Neural crest cell (in vitro differentiated cells): ENCODE results near the gene GRAMD4. TPM values are rescaled to one million over a fixed set of nuclear protein-coding genes. Genes with fewer than 3 reads are reported as not detected.

Source experiments
- DNase-seq: peaks from one replicate; pipeline ENCODE4 v3.0.0; 2021; ENCODE audit warnings: low read depth, mixed read lengths, low spot score
- H3K27ac Mint-ChIP-seq: one replicate; pipeline ENCODE4 v1.8.0; 2021; ENCODE audit warnings: mild to moderate bottlenecking, mixed read lengths; ENCODE audit not compliant: unreplicated experiment
- H3K27me3 Mint-ChIP-seq: 2 replicates; pipeline ENCODE4 v1.8.0; 2021; ENCODE audit warnings: low read depth, mild to moderate bottlenecking, mixed read lengths
- H3K36me3 Mint-ChIP-seq: 2 replicates; pipeline ENCODE4 v1.8.0; 2021; ENCODE audit warnings: low read depth, mild to moderate bottlenecking, mixed read lengths
- H3K4me1 Mint-ChIP-seq: 2 replicates; pipeline ENCODE4 v1.8.0; 2021; ENCODE audit warnings: mixed read lengths
- H3K4me3 Mint-ChIP-seq: one replicate; pipeline ENCODE4 v1.8.0; 2021; ENCODE audit warnings: mild to moderate bottlenecking, mixed read lengths
- H3K9me3 Mint-ChIP-seq: 2 replicates; pipeline ENCODE4 v1.8.0; 2021; ENCODE audit warnings: mixed read lengths
- CTCF ChIP-seq: fragments of 200-600 bp; sonication (generic); conservative IDR thresholded peaks from 2 replicates; pipeline ENCODE4 v1.5.0; 2021; ENCODE audit warnings: antibody characterized with exemption, mild to moderate bottlenecking
- total RNA-seq: library from RNA; stranded (reverse); gene quantifications from 2 replicates; pipeline ENCODE4 v1.2.1, GENCODE V29; 2021

GRAMD4 gene
- total RNA-seq, 1 donor from 2014 or later: 34.1 TPM

GRCh38 chr22:46610356-46610755, 9.8 kb upstream of the GRAMD4 start:
- H3K4me1 Mint-ChIP-seq: peaks cover 35% of the 10 kb centered on the region
- H3K36me3 Mint-ChIP-seq: peaks cover under 1% of the 10 kb centered on the region
- no peak for DNase-seq
- no peaks in the 10 kb centered on the region for H3K9me3 Mint-ChIP-seq
- TF ChIP-seq CTCF: no peak
- no peak overlapping the region for H3K27ac Mint-ChIP-seq
- H3K4me3 Mint-ChIP-seq: no peak overlapping the region
- no peaks in the 10 kb centered on the region for H3K27me3 Mint-ChIP-seq

DNA sequence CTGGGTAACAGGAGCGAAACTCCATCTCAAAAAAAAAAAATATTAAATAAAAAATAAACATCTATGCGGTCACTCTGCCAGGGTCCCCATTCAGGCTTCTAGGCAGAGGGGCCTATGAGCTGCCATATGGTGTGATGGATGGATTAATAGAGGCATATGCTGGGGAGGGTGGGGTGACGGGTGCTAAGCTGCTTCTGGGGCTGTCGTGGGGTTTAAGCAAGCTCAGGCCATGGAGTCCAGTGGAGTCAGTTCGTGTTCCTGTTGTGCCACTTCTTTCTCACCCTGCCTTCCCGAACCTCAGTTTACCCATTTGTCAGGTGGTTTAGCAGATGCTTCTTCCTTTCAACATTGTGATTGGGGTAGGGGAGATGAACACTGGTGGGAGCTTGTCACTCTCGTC, 9.0 kb upstream of the GRAMD4 start:
- DNase-seq: no peak
- Mint-ChIP-seq H3K4me1 (peaks cover 34% of the 10 kb centered on the region), H3K27me3 (no peaks in the 10 kb centered on the region), H3K4me3 (no peak overlapping the region), H3K36me3 (no peaks in the 10 kb centered on the region), H3K9me3 (no peaks in the 10 kb centered on the region), H3K27ac (no peak overlapping the region)
- TF ChIP-seq CTCF: no peak

DNA sequence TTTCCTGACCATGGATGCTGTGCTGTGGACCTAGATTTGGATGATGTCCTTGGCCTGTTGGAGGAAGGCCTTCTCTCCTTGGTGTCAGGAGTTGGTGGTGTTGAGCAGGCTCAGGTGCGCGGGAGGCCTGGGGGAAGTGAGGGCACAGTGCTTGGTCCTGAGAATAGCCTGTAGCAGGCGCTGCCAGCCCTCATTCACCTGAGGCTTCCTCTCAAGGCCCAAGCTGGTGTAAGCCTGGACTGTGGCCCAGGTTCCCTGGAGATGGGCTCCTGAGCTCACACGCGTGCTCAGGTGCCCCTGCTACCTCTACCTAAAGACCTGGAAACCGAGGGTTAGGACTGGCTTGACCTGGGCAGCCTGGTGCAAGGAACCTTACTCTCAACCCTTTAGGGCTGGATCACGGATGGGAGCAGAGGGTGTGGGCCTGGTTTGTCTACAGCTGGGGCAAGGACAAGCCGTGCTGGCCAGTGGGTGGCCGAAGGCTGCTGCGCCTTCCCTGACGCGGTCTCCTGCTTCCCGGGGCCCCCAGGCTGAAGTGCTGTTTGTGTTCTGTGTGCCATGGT, 7.8 kb upstream of the GRAMD4 start:
- Mint-ChIP-seq H3K4me3 (no peak overlapping the region), H3K4me1 (peaks cover 34% of the 10 kb centered on the region), H3K27me3 (no peaks in the 10 kb centered on the region), H3K27ac (peak overlapping the region; percentile 88), H3K9me3 (no peaks in the 10 kb centered on the region), H3K36me3 (no peaks in the 10 kb centered on the region)
- TF ChIP-seq CTCF: no peak
- no peak for DNase-seq

DNA sequence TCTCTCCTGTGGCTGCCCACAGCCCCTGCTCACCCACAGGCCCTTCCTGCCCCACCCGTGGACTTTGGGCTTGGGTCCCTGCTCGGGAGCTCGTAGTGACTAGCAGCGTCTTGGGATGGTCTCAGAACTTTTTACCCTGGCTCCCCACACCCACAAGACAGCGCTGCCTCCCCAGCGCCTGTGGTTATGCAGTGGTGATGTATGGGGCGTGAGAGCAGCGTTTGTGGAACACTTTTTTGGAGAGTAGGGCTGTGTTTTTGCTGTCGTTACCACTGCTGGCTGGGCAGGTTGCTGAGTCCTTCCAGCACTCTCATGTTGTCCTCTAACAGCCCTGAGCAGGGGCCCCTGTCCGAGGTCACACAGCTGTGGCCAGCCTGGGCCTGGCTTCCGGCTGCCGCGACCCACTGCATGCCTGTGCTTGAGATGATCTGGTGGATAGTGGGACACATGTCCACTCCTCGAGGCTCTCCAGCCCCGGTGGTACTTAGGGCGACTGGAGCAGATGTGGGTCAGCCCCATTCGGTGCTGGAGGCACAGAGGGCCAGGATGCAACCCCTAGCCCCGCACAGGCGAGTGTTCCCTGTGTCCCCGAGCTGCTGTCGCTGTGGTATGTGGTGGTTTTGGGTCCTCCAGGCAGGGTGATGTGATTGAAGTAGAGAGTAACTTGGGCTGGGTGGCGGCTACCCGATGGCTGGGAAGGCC, 7.1 kb upstream of the GRAMD4 start:
- TF ChIP-seq CTCF: no peak
- Mint-ChIP-seq H3K4me1 (peaks cover 34% of the 10 kb centered on the region), H3K9me3 (no peaks in the 10 kb centered on the region), H3K36me3 (no peaks in the 10 kb centered on the region), H3K27me3 (no peaks in the 10 kb centered on the region), H3K27ac (peak overlapping the region; percentile 88), H3K4me3 (peak overlapping the region; percentile 49)
- DNase-seq: no peak

- Mint-ChIP-seq H3K9me3 (no peaks in the 10 kb centered on the region), H3K27me3 (no peaks in the 10 kb centered on the region), H3K27ac (peak overlapping the region; percentile 89), H3K36me3 (no peaks in the 10 kb centered on the region), H3K4me1 (peaks cover 34% of the 10 kb centered on the region), H3K4me3 (no peak overlapping the region)
- no peak for TF ChIP-seq CTCF
- DNase-seq: no peak
Measured at GRCh38 chr22:46613606-46614021, 6.6 kb upstream of the GRAMD4 start.
